Activated CD4-positive, CD25-positive, alpha-beta regulatory T cell treated with anti-CD3 and anti-CD28 coated beads, Interleukin-2, amount 50 U/mL, for 24 hours (primary cell): ENCODE results near the gene PDE11A.

Source experiments
- ATAC-seq, 2 donors: fragments of 150-1000 bp; cut with Tn5 transposase; one replicate each; pipeline ENCODE4 v1.10.0; 2021; ENCODE audit warnings: mild to moderate bottlenecking in 1 of 2, moderate library complexity in 1 of 2

The PDE11A gene

DNA sequence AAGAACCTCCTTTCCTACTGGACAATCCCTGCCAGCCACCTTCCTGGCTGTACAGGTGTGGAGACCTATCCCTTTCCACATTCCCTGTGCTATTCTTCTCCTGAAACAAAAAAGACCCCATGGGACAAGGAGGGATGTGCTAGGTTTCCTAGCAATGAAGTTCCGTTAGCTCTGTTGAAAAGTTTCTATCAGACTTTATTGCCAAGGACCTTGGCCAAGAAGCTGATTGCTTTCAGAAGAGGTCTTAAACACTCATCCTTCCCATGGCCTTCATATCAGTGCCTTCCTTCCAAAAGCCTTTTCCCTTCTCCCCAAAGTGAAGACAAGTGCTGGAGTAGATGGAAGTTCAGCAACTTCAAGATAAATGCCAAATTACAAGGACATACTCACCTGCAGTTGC lies 485.2 kb downstream of the PDE11A start:
- ATAC-seq = no peak

GRCh38 chr2:177586154-177586553 lies 486.4 kb downstream of the PDE11A start:
- no peak for ATAC-seq

DNA sequence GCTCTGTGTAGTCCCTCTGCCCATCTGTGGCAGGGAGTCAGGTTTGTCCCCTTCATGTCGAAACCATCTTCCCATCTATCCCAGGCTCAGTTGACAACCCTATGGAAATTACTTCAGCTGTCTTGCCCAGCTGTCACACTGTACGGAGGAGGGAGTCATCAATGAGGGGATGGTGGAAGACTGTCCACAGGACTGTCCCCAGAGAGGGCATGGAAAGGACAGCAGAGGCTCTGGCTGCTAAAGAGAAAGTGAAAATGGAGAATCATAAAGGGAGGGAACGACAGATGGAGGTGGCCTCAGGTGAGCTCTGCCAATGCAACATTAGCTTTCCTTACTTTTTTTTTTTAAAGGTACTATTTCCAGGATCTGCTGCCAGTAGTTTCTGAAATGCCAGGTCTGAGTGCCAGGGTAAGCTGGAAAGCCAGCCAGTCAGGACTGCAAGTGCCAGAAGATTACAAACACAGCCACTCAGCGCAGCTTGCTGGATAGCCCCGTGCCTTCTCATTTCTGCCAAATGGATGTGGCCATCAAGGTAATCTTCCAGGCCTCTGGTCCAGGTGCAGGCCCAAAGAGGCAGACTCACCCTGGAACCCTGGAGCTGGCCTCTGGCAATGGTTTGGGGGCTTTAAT lies 487.2 kb downstream of the PDE11A start:
- no peak for ATAC-seq

GRCh38 chr2:177584030-177584692 lies 488.4 kb downstream of the PDE11A start:
- ATAC-seq = no peak

- no peak for ATAC-seq
Observed at GRCh38 chr2:177582000-177582399, 490.6 kb downstream of the PDE11A start.

DNA sequence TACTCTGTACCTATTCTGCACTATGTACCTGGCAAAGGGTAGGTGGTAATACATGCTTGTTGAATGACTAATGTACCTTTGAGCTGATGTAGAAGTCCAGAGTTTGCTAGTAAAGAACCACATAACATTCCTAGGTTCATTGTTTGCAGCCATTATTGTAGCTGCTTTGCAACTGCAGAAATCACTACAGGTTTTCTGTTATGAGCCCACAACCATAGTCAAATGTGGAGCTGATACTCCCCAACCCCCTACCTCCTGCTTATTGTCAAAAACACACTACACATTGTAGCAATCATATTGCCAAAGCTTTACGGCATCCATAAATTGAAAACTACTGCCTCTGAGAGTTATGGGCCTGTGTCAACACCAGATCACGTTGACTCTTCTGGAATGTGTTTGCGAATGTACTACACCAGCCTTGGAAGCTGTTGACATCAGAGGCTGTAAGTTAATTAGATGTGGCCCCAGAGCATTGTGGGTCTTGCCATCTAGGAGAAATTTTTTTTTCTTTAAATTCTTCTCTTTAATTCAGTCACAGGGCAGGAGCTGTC lies 493.0 kb downstream of the PDE11A start:
- ATAC-seq = no peak

DNA sequence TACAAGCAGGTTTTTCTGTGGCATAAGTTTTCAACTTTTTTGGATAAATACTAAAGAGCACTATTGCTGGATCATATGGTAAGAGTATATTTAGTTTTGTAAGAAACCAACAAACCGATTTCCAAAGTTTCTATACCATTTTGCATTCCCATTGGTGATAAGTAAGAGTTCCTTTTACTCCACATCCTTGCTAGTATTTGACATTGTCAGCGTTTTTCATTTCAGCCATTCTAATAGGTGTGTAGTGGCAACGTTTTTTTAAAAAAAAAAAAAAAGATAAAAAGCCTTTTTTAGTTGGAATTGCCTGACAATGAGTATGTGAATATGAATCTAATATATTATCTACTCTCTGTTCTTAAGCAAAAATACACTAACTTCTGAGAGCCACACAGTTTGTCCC lies 494.1 kb downstream of the PDE11A start:
- no peak for ATAC-seq

- ATAC-seq = no peak
Observed at GRCh38 chr2:177577075-177577474, 495.5 kb downstream of the PDE11A start.

- ATAC-seq = no peak
Observed at GRCh38 chr2:177575358-177575757, 497.2 kb downstream of the PDE11A start.

GRCh38 chr2:177574356-177574755 lies 498.2 kb downstream of the PDE11A start:
- no peak for ATAC-seq
